Esophagus muscularis mucosa (tissue), 4 donors: Measurements from ENCODE around the gene LTBP4. TPM values are rescaled to one million over a fixed set of nuclear protein-coding genes. Genes with fewer than 3 reads are reported as not detected.

Source experiments
- DNase-seq: peaks from one replicate; pipeline ENCODE4 v3.0.0-alpha.2; 2017; ENCODE audit errors: extremely low spot score
- H3K27ac ChIP-seq, 4 donors: fragments of 200-600 bp; sonication (generic); replicated peaks in 1 of 4; 1 replicate in 3 of 4; 2 replicates in 1 of 4; pipeline ENCODE4 v1.5.1; 2016 to 2019; ENCODE audit warnings: mild to moderate bottlenecking in 1 of 4
- H3K27me3 ChIP-seq, 4 donors: fragments of 200-600 bp; sonication (generic); one replicate each; pipeline versions ENCODE4 v1.5.1 to v1.6.0; 2016 to 2019
- H3K36me3 ChIP-seq, 4 donors: fragments of 200-600 bp; sonication (generic); one replicate each; pipeline ENCODE4 v1.5.1; 2016 to 2019
- H3K4me1 ChIP-seq, 4 donors: fragments of 200-600 bp; sonication (generic); one replicate each; pipeline ENCODE4 v1.5.1; 2016 to 2019
- H3K4me3 ChIP-seq, 4 donors: fragments of 200-600 bp; sonication (generic); 1 replicate in 2 of 4; 2 replicates in 2 of 4; pipeline ENCODE4 v1.5.1; 2016 to 2019; ENCODE audit warnings: mild to moderate bottlenecking in 4 of 4, moderate library complexity in 1 of 4
- H3K9me3 ChIP-seq, 4 donors: fragments of 200-600 bp; sonication (generic); 1 replicate in 3 of 4; 2 replicates in 1 of 4; pipeline ENCODE4 v1.5.1; 2016 to 2019
- CTCF ChIP-seq, 3 experiments: fragments of 200-600 bp in 2 of 3; fragments of 450-650 bp in 1 of 3; sonication (generic) in 2 of 3; IDR thresholded peaks; one replicate each; pipeline ENCODE4 v1.5.1; 2017 to 2019; ENCODE audit warnings: antibody characterized with exemption in 3 of 3, mild to moderate bottlenecking in 2 of 3, moderate library complexity in 1 of 3
- EP300 ChIP-seq: sonication (generic); formaldehyde crosslinking; IDR thresholded peaks from one replicate; pipeline ENCODE4 v1.6.1; 2017; ENCODE audit warnings: antibody characterized with exemption
- POLR2A ChIP-seq: fragments of 450-650 bp; IDR thresholded peaks from one replicate; pipeline ENCODE4 v1.6.1; 2017; ENCODE audit warnings: antibody characterized with exemption, moderate library complexity, mild to moderate bottlenecking, low read depth
- POLR2AphosphoS5 ChIP-seq, 2 donors: sonication (generic); formaldehyde crosslinking; IDR thresholded peaks; one replicate each; pipeline ENCODE4 v1.6.1; 2017; ENCODE audit warnings: antibody characterized with exemption in 2 of 2
- WGBS: methylation state at CpG from one replicate; pipeline ENCODE4 v1.1.5; 2018; 5-methylcytosine and 5-hydroxymethylcytosine counted together
- intact Hi-C: fragments of 100-400 bp; cut with DNase I; formaldehyde crosslinking; loops from one replicate; pipeline ENCODE4 v1.15.1; 2023
- total RNA-seq, 4 donors: library from RNA; depleted of rRNA; stranded (reverse); fragments of >200 nt; gene quantifications; one replicate each; pipeline versions ENCODE4 v1.1.0 to v1.2.1, GENCODE V29; 2016

Gene LTBP4
- total RNA-seq, 4 donors from 2014 or later = 358 to 430 (median 397) TPM

DNA sequence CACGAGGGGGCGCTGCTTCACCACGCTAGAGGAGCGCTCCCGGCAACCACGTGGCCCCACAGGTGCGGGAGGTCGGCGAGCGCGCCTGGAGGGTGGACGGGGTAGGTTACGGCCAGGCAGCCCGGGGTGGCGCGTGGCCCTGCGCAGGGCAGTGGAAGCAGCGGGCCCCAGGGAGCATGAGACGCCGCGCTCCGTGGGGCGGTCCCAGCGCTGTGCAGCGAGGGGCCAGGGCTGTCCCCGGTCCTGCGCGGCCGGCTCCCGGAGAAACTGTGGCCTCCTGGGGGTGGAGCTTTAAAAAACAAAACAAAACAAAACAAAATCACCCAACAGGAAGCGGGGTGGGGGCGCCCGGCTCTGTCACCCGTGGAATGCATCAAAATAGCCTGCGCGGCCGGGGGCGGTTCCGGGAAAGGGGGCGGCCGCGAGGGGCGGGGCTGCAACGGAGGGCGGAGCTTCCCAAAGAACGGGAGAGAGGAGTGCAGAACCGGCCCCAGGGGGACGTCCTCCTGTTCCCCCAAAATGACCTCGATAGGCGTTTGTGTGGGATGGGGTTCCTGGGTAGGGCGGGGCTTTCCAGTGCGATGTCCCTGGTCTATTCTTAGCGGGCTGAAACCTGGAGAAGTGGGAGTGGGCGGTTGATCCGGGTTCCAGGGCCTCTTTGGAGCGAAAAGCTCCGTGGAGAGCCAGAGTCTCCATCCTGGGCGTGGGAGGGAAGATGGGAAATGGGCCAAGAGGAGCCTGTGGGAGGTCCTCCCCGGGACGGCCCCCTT lies 61.9 kb downstream of the LTBP4 start:
- Histone ChIP-seq H3K36me3 (peaks cover 12 to 16% (median 14%) of the 10 kb centered on the region in 4 donors), H3K4me1 (peaks cover 14 to 24% (median 21%) of the 10 kb centered on the region in 4 donors), H3K27me3 (no peaks in the 10 kb centered on the region), H3K27ac (peak overlapping the region; percentile 84 to 93 (median 88)), H3K9me3 (no peaks in the 10 kb centered on the region), H3K4me3 (peak overlapping the region; percentile 64 to 85 (median 68))
- TF ChIP-seq POLR2A (peak; percentile 3), CTCF (IDR thresholded peaks at IDR 0.05) (peak in 1 of 3 experiments; percentile 100), EP300 (no peak), POLR2AphosphoS5 (IDR thresholded peaks at IDR 0.05) (peak; percentile 54 to 83)
- intact Hi-C loops = loop anchor here (2.0 to 10.0 kb wide), 3 partner anchors 139 to 482 kb away; no protein-coding TSS in a partner anchor
- peak; percentile 97 for DNase-seq
- WGBS = under 1% methylated on average over 32 of the region's 60 CpGs

- peaks cover 20 to 25% (median 23%) of the 10 kb centered on the region in 4 donors for H3K36me3 ChIP-seq
- 53% methylated on average over 18 of the region's 24 CpGs for WGBS
- intact Hi-C loops = loop anchor here (2.0 to 10.0 kb wide), 3 partner anchors 138 to 481 kb away; no protein-coding TSS in a partner anchor
- peaks cover 14 to 24% (median 21%) of the 10 kb centered on the region in 4 donors for H3K4me1 ChIP-seq
- peak overlapping the region; percentile 84 to 93 (median 88) for H3K27ac ChIP-seq
- H3K4me3 ChIP-seq = peak overlapping the region; percentile 64 to 85 (median 68)
- no peaks in the 10 kb centered on the region for H3K9me3 ChIP-seq
- no peak for TF ChIP-seq CTCF (IDR thresholded peaks at IDR 0.05)
- no peak for TF ChIP-seq POLR2AphosphoS5 (IDR thresholded peaks at IDR 0.05)
- TF ChIP-seq EP300 = no peak
- TF ChIP-seq POLR2A = no peak
- no peak for DNase-seq
- H3K27me3 ChIP-seq = no peaks in the 10 kb centered on the region
Measured at GRCh38 chr19:40663695-40664692, 62.8 kb downstream of the LTBP4 start.

- peaks cover 18 to 24% (median 21%) of the 10 kb centered on the region in 4 donors for H3K4me1 ChIP-seq
- 89% methylated on average over 14 of the region's 14 CpGs for WGBS
- no peaks in the 10 kb centered on the region for H3K9me3 ChIP-seq
- H3K4me3 ChIP-seq = no peak overlapping the region
- peaks cover 47 to 54% (median 52%) of the 10 kb centered on the region in 4 donors for H3K36me3 ChIP-seq
- H3K27me3 ChIP-seq = no peaks in the 10 kb centered on the region
- H3K27ac ChIP-seq = peak overlapping the region; percentile 6 to 55 (median 44)
- intact Hi-C loops = loop anchor here (10.0 kb wide), 1 partner anchor 478 kb away; no protein-coding TSS in a partner anchor
- no peak for TF ChIP-seq CTCF (IDR thresholded peaks at IDR 0.05)
- TF ChIP-seq POLR2A = no peak
- TF ChIP-seq EP300 = no peak
- TF ChIP-seq POLR2AphosphoS5 (IDR thresholded peaks at IDR 0.05) = no peak
- DNase-seq = no peak
Measured at GRCh38 chr19:40666803-40667438, 65.8 kb downstream of the LTBP4 start.

DNA sequence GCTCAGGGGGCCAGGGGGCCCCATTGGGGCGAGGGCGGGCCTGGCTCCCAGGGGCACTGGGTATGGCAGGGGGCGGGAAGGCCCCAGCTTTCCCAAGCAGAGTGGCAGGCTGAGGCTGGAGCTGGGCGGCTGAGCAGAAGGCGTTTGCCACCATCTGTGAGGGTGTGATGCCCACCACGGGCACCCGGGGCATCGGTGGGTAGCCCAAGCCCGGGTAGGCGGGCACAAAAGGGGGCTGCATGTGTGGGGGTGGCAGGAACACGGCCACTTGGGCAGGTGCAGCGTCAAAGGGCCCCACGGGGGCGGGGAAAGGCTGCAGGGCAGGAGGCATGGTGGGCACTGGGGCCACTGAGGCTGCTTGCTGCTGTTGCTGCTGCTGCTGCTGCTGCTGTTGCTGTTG lies 66.4 kb downstream of the LTBP4 start:
- Histone ChIP-seq H3K9me3 (no peaks in the 10 kb centered on the region), H3K4me3 (no peak overlapping the region), H3K27ac (no peak overlapping the region), H3K36me3 (peaks cover 54 to 61% (median 59%) of the 10 kb centered on the region in 4 donors), H3K27me3 (no peaks in the 10 kb centered on the region), H3K4me1 (peaks cover 15 to 19% (median 16%) of the 10 kb centered on the region in 4 donors)
- 90% methylated on average over 12 of the region's 14 CpGs for WGBS
- DNase-seq = no peak
- no peak for TF ChIP-seq CTCF (IDR thresholded peaks at IDR 0.05)
- no peak for TF ChIP-seq POLR2A
- no peak for TF ChIP-seq POLR2AphosphoS5 (IDR thresholded peaks at IDR 0.05)
- no peak for TF ChIP-seq EP300
- intact Hi-C loops = loop anchor here (10.0 kb wide), 1 partner anchor 477 kb away; no protein-coding TSS in a partner anchor
